Esophagus (tissue), 2 donors: ENCODE results near the gene OPRL1. TPM values are rescaled to one million over a fixed set of nuclear protein-coding genes. Genes with fewer than 3 reads are reported as not detected.

Experiments used
- H3K27ac ChIP-seq, 2 donors: one replicate each; pipeline ENCODE4 v1.5.1; 2013; ENCODE audit warnings: low read depth in 2 of 2, mild to moderate bottlenecking in 2 of 2, inconsistent platforms in 1 of 2, low read length in 1 of 2, moderate library complexity in 1 of 2
- H3K27me3 ChIP-seq, 2 donors: one replicate each; pipeline ENCODE4 v1.6.1; 2013; ENCODE audit warnings: low read length in 2 of 2, control low read depth in 1 of 2, mild to moderate bottlenecking in 1 of 2; ENCODE audit not compliant: insufficient read depth in 2 of 2, control insufficient read depth in 1 of 2
- H3K36me3 ChIP-seq, 2 donors: one replicate each; pipeline ENCODE4 v1.6.1; 2013; ENCODE audit warnings: low read length in 1 of 2; ENCODE audit not compliant: control insufficient read depth in 2 of 2, insufficient read depth in 2 of 2
- H3K4me1 ChIP-seq, 2 donors: one replicate each; pipeline ENCODE4 v1.6.1; 2013; ENCODE audit warnings: low read length in 1 of 2; ENCODE audit not compliant: control insufficient read depth in 2 of 2, insufficient read depth in 2 of 2
- H3K4me3 ChIP-seq, 2 donors: one replicate each; pipeline ENCODE4 v1.5.1; 2013; ENCODE audit warnings: low read length in 2 of 2, mild to moderate bottlenecking in 2 of 2, low read depth in 1 of 2, moderate library complexity in 1 of 2
- H3K9me3 ChIP-seq, 2 donors: one replicate each; pipeline ENCODE4 v1.6.1; 2013; ENCODE audit warnings: mild to moderate bottlenecking in 2 of 2, low read depth in 1 of 2, low read length in 1 of 2, moderate library complexity in 1 of 2; ENCODE audit not compliant: control insufficient read depth in 2 of 2, insufficient read depth in 1 of 2
- WGBS, 2 donors: extraction: QIAGEN DNeasy Blood & Tissue Kit; methylation state at CpG; one replicate each; pipeline ENCODE4 v1.1.7; 2013; 5-methylcytosine and 5-hydroxymethylcytosine counted together
- polyA plus RNA-seq, 2 donors: library from polyadenylated mRNA; stranded (reverse); fragments of 200-250 nt; gene quantifications; one replicate each; pipeline ENCODE4 v1.2.3, GENCODE V29; 2013
- donor health status: healthy with polysubstance abuse.
- donor health status: Bipolar disorder and iron deficiency.

The OPRL1 gene
- polyA plus RNA-seq, 2 donors: 0.13 to 0.14 TPM

DNA sequence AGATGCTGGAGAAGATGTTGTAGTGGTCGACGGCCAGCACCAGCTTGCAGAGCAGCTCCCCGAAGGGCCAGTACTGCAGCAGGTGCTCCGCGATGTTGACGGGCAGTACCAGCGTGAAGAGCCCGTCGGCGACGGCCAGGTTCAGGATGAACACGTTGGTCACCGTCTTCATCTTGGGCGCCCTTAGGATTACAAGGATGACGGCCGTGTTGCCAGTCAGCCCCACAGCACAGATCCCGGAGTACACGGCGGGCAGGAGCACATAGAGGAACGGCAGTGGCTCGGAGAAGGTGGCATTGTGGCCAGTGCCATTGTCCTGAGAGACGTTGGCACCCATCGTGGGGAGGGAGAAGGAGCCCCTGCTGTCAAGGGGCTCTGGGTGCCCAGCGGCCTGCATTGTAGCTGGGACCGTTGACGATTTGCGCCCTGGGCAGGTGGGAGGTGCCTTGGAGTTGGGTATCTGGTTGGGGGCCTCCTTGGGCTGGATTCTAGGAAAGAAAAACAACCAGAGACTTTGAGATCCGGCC is 26.6 kb downstream of the OPRL1 start:
- Histone ChIP-seq H3K4me3 (no peak overlapping the region), H3K27ac (no peak overlapping the region), H3K4me1 (peaks cover 0 to 3% of the 10 kb centered on the region in 2 donors), H3K9me3 (no peaks in the 10 kb centered on the region), H3K36me3 (no peaks in the 10 kb centered on the region), H3K27me3 (peaks cover 0 to 12% of the 10 kb centered on the region in 2 donors)
- 89 to 91% methylated on average over 28 of the region's 28 CpGs for WGBS, 2 donors

DNA sequence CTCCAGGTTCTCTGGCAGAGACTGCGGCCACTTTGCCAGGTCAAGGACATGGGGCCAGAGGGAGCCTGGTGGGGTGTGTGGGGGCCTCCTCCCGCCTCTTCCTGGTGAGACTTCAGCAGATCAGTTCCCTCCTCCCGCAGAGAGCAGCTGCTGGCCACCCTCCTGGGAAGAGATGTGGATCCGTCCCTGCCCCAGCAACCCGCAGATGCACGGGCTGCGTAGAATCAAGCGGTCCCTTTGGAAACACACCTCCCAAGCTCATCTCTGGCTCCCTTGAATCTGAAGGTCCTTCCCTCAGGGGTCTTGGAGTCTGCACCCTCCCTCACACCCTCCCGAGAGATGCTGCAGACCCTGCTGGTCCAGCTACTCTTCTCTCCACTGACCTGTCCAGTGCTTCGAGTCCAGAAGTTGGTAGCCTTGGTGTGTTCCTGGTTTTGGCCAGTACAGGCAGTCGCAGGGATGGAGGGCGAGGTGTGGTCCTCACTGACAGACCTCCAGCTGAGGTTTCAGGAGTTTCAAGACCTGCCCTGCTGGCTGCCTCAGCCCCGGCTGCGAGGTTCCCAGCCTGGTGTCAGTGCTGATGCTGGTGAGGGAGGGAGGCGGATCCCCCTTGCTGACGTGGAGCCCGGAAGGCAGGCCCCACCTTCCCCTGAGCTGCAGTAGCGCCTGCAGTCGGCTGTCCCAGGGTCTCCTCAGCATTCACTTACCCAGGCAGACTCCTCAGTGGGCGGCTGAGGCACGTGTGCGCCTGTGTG is 27.3 kb downstream of the OPRL1 start, which contains the start of gene NPBWR2:
Gene NPBWR2 (minus strand): TSS at position 585 of the 755 bp plus-strand sequence. CDS start 734 bp downstream, outside the sequence.
- Histone ChIP-seq H3K27me3 (peaks cover 0 to 8% of the 10 kb centered on the region in 2 donors), H3K36me3 (no peaks in the 10 kb centered on the region), H3K4me1 (peaks cover 0 to 2% of the 10 kb centered on the region in 2 donors), H3K9me3 (no peaks in the 10 kb centered on the region), H3K27ac (no peak within 1 kb of the TSS), H3K4me3 (no peak within 1 kb of the TSS)
- 46 to 56% methylated on average over 22 of the region's 22 CpGs for WGBS, 2 donors

DNA sequence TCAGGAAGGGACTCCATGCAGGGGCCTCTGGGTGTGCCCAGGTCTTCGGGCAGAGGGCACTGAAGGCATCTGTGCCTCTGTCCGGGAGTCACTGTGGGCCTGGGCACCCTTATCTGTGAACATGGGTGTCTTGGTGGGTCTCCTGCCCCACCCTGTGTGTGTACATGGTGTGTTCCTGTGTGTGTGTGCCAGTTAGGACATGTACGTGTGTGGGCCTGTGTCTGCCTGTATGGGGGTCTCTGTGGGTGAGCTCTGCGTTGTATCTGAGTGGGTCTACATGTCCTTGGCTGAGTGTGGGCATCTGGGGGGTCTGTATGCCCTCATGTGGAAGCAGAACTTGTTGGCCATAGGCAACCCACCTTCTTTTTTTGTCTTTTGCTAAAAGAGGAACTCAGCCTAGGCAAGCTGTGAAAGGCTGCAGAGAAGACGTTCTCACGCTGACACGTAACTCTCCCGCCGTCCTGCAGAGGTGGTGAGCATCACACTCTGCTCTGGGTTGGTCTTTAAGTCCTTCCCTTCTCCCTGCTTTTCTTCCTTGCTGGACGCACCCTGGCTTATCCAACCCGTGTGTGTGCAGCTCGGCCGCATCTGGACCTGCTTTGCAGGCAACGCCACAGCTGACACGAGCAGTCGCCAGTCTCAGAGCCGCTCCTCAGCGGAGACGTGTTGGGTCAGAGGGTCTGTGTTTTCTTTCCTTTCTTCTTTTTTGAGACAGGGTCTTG is 28.0 kb downstream of the OPRL1 start:
- 59 to 66% methylated on average over 19 of the region's 19 CpGs for WGBS, 2 donors
- Histone ChIP-seq H3K4me3 (no peak overlapping the region), H3K27ac (no peak overlapping the region), H3K4me1 (no peaks in the 10 kb centered on the region), H3K9me3 (no peaks in the 10 kb centered on the region), H3K27me3 (peaks cover 0 to 2% of the 10 kb centered on the region in 2 donors), H3K36me3 (no peaks in the 10 kb centered on the region)

DNA sequence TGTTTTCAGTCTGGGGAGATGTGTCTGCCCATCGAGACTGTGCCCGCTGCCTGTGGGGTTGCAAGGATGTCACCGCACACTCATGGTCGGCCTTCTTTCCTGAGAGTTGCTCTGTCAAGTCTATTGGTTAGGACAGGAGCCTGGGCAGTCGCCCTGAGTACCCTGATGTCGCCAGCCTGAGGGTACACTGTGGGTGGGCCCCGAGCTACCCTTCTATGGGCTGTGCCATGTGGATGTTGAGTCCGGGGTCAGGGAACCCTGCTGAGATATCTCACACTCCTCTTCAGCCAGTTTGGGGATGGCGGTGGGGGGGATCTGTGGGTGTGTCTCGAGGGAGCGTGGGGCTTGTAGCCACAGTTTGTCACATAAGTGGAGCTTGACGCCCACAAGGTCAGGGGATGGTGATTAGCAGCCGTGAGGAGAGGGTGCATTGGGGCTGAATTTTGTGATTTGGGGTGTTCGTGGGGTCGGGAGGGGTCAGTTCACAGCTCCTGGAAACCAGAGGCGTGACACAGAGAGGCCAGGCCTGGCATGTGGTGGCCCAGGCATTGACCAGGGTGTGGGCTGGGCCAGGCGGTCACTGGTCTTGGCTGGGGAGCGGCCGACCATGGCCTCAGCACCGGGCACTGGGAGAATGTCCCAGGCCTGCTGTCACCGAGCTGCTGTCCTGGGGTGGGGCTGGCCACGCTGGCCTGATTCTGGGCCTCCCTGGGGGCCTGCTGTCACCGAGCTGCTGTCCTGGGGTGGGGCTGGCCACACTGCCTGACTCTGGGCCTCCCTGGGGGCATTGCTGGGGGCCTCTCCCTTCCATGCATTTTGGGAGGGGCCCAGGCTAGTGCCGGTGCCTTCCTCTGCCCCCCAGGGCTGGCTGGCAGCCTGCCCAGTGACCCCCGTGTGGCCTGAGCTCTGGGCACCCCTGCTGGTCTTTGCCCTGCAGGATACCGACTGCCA is 29.1 kb downstream of the OPRL1 start:
- Histone ChIP-seq H3K4me1 (no peaks in the 10 kb centered on the region), H3K27me3 (peaks cover 0 to 2% of the 10 kb centered on the region in 2 donors), H3K27ac (no peak overlapping the region), H3K4me3 (no peak overlapping the region), H3K9me3 (no peaks in the 10 kb centered on the region), H3K36me3 (no peaks in the 10 kb centered on the region)
- 73 to 75% methylated on average over 26 of the region's 26 CpGs for WGBS, 2 donors

DNA sequence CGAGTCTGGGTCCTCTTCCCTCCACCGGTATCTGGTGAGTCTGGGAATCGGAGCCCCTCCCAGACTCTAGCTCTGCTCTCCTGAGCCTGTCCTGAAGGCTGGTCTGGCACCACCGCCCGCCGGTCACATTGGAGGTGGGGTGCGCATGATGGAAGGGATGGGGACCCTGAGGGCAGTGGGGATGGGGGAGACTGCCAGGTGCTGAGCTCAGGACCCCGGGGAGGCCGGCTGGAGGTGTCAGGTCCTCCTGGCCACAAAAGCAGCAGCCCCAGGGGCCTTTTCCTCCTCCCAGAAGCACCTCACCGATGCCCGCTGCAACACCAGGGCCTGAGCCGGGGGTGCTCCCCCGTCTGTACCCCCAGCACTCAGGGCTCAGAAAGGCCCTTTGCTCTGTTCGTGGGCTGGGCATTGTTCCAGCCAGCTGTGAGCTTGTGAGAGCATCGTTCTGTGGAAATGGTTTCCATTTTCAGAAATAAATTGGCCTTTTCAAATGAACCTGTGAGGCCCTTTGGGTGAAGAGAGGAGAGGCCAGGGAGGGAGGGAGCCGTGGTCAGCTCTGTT is 30.0 kb downstream of the OPRL1 start:
- Histone ChIP-seq H3K9me3 (no peaks in the 10 kb centered on the region), H3K36me3 (no peaks in the 10 kb centered on the region), H3K27me3 (peaks cover 0 to 2% of the 10 kb centered on the region in 2 donors), H3K27ac (no peak overlapping the region), H3K4me1 (no peaks in the 10 kb centered on the region), H3K4me3 (no peak overlapping the region)
- WGBS, 2 donors: 68 to 69% methylated on average over 16 of the region's 16 CpGs

DNA sequence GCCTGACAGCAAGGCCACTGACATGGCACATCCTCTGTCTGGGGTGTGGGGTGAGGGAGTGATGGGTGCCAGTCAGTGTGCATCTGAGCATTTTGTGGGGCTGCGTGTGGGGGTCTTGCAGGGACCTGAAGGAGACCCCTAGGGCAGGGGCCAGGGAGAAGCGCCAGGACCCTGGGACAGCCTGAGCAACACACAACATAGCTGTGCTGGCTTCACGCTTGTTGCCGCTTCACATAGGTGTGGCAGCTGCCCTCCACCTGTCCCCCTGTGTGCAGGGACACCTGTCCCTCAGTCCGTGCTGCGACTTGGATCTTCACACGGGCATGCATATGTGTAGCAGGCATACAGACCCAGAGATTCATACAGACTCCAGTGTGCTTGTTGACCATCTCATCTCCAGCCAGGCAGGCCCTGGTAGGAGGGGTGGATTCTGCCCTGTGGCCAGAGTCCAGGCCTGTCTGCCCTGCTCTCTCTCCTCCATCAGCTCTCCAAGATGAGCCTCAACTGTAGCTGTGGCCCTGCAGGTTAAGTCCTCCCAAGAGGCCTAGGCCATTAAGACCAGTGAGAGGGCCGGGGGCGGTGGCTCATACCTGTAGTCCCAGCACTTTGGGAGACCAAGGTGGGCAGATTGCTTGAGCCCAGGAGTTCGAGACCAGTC is 30.7 kb downstream of the OPRL1 start:
- Histone ChIP-seq H3K4me1 (no peaks in the 10 kb centered on the region), H3K27ac (no peak overlapping the region), H3K27me3 (peaks cover 0 to 2% of the 10 kb centered on the region in 2 donors), H3K9me3 (no peaks in the 10 kb centered on the region), H3K36me3 (no peaks in the 10 kb centered on the region), H3K4me3 (no peak overlapping the region)
- 89 to 90% methylated on average over 10 of the region's 10 CpGs for WGBS, 2 donors

DNA sequence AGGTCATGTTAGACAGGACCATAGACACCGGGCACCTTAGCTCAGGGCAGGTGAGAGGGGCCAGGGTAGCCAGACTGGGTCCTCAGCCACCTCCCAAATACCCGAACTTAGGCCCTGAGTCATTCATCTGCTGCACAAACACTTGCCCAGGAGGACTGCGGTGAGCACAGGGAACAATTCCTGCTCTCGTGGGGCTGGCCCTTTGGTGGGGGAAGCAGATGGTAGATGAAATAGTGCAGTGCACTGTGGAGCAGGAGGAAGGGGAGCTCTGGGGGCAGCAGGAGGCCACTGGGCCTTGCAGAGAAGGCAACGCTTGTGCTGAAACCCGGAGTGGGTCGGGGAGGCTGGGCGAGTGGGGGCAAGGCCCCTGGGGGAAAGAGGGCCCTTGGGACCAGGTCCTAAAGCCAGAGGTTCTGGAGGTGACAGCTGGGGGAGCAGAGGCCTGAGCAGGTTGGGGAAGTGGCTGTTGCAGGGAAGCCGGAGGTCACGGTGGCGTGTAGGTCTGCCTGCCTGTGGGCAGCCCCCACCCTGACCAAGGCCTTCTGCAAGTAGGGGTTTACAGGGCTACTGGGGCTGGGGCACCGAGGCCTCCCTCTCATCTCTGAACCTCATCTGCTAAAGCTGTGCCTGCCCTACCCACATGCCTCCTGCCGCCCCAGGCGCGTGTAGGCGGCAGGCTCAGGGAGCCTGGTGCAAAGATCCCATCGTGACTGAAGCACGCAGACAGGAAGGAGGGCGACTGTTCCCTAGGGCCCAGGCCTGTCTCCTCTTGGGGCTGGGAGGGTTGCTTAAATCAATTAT is 32.2 kb downstream of the OPRL1 start:
- 59 to 73% methylated on average over 16 to 19 of the region's 19 CpGs for whole genome bisulfite sequencing, 2 donors
- Histone ChIP-seq H3K4me1 (no peaks in the 10 kb centered on the region), H3K27ac (no peak overlapping the region), H3K4me3 (no peak overlapping the region), H3K27me3 (peaks cover 0 to 2% of the 10 kb centered on the region in 2 donors), H3K36me3 (no peaks in the 10 kb centered on the region), H3K9me3 (no peaks in the 10 kb centered on the region)

DNA sequence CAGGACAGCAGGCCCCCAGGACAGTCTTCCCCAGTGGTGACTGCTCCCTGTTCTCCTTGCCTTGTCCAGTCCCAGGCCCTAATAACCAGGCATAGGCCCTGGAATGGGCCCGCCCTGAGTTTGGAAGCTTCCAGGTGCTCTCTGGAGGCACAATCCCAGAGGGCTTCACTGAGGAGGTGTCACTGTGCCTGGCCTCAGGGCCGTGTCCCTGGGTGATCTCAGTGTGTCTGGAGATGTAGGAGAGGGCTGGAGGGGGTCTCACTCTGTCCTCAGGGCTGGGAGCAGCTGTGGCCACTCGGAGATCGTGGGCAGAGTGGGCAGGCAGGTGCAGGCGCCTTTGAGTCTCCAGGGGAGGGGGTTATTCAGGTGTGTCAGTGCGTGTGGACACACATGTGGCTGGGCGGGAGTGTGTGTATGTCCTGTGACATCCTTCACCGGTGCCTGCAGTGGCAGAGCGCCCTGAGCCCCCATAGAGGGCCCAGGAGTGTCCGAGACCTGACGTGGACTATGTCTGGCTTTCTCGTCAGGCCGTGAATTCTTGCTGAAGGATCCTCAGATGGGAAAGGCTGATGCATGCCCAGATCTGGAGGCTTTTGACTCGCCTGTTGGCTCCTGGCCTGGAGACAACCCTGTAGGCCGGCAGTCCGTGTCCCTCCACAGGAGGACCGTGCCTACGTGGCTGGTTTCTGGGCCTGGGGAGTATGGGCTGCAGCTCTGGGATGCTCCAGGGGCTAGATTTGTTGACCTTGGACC is 33.0 kb downstream of the OPRL1 start:
- Histone ChIP-seq H3K27ac (no peak overlapping the region), H3K4me3 (no peak overlapping the region), H3K27me3 (peaks cover 0 to 2% of the 10 kb centered on the region in 2 donors), H3K9me3 (no peaks in the 10 kb centered on the region), H3K4me1 (no peaks in the 10 kb centered on the region), H3K36me3 (no peaks in the 10 kb centered on the region)
- WGBS, 2 donors: 76 to 81% methylated on average over 18 of the region's 18 CpGs
